ENCODE data around the gene CCDC184.
A peak's percentile ranks its signal among the peaks of the same experiment; 100 is the strongest.

CCDC184 gene

GRCh38 chr12:48183091-48183875 is at the start of gene CCDC184:
CCDC184 (plus strand) TSS chr12:48183644; CDS start chr12:48184123, 479 bp downstream.
- TF ChIP-seq CTCF (IDR thresholded peaks at IDR 0.05): no peak
- no peaks in the 10 kb centered on the region for H3K36me3 ChIP-seq
- peaks cover 100% of the 10 kb centered on the region for H3K27me3 ChIP-seq
- peaks cover 14 to 23% of the 10 kb centered on the region in 2 experiments for H3K4me1 ChIP-seq (ENCODE audit: control insufficient read depth in 1 of 2, insufficient read depth in 1 of 2, low read depth in 1 of 2, low read length in 1 of 2)
- H3K27ac ChIP-seq: no peak within 1 kb of the TSS
- peak within 1 kb of the TSS; percentile 72 to 81 for H3K4me3 ChIP-seq (ENCODE audit: low read depth in 1 of 2, low read length in 1 of 2)
- H3K9me3 ChIP-seq: no peaks in the 10 kb centered on the region

GRCh38 chr12:48135027-48135426 is 48.4 kb upstream of the CCDC184 start:
- TF ChIP-seq CTCF (IDR thresholded peaks at IDR 0.05): no peak
- no peaks in the 10 kb centered on the region for H3K27me3 ChIP-seq
- H3K4me3 ChIP-seq (ENCODE audit: low read depth in 1 of 2, low read length in 1 of 2): no peak overlapping the region
- H3K27ac ChIP-seq: no peak overlapping the region
- no peaks in the 10 kb centered on the region for H3K4me1 ChIP-seq (ENCODE audit: control insufficient read depth in 1 of 2, insufficient read depth in 1 of 2, low read depth in 1 of 2, low read length in 1 of 2)
- H3K36me3 ChIP-seq: no peaks in the 10 kb centered on the region
- H3K9me3 ChIP-seq: no peaks in the 10 kb centered on the region

GRCh38 chr12:48142818-48143674 is 40.4 kb upstream of the CCDC184 start:
- no peak for TF ChIP-seq CTCF (IDR thresholded peaks at IDR 0.05)
- Histone ChIP-seq H3K9me3 (no peaks in the 10 kb centered on the region), H3K27ac (no peak overlapping the region), H3K27me3 (no peaks in the 10 kb centered on the region), H3K4me1 (ENCODE audit: control insufficient read depth in 1 of 2, insufficient read depth in 1 of 2, low read depth in 1 of 2, low read length in 1 of 2) (no peaks in the 10 kb centered on the region), H3K4me3 (ENCODE audit: low read depth in 1 of 2, low read length in 1 of 2) (no peak overlapping the region), H3K36me3 (peaks cover 51% of the 10 kb centered on the region)

GRCh38 chr12:48143898-48144297 is 39.5 kb upstream of the CCDC184 start:
- TF ChIP-seq CTCF (IDR thresholded peaks at IDR 0.05): no peak
- Histone ChIP-seq H3K27me3 (no peaks in the 10 kb centered on the region), H3K4me1 (ENCODE audit: control insufficient read depth in 1 of 2, insufficient read depth in 1 of 2, low read depth in 1 of 2, low read length in 1 of 2) (peaks cover 1 to 3% of the 10 kb centered on the region in 2 experiments), H3K36me3 (peaks cover 60% of the 10 kb centered on the region), H3K9me3 (no peaks in the 10 kb centered on the region), H3K4me3 (ENCODE audit: low read depth in 1 of 2, low read length in 1 of 2) (no peak overlapping the region), H3K27ac (no peak overlapping the region)

- no peak overlapping the region for H3K4me3 ChIP-seq (ENCODE audit: low read depth in 1 of 2, low read length in 1 of 2)
- H3K27ac ChIP-seq: no peak overlapping the region
- H3K9me3 ChIP-seq: no peaks in the 10 kb centered on the region
- H3K27me3 ChIP-seq: no peaks in the 10 kb centered on the region
- peaks cover 8 to 9% of the 10 kb centered on the region in 2 experiments for H3K4me1 ChIP-seq (ENCODE audit: control insufficient read depth in 1 of 2, insufficient read depth in 1 of 2, low read depth in 1 of 2, low read length in 1 of 2)
- H3K36me3 ChIP-seq: peaks cover 81% of the 10 kb centered on the region
- no peak for TF ChIP-seq CTCF (IDR thresholded peaks at IDR 0.05)
These were observed 37.5 kb upstream of the CCDC184 start for GRCh38 chr12:48145981-48146380.

Data from neutrophil (primary cell).